Measurements from ENCODE around the gene RGS9. TPM values are rescaled to one million over a fixed set of nuclear protein-coding genes. Genes with fewer than 3 reads are reported as not detected.

Gene RGS9
- total and polyA plus RNA-seq, 2 of the 13 experiments (the other 11 are each of a cell fraction or from before 2014, with no cell fraction given) = 0.44 to 0.74 TPM

GRCh38 chr17:65231662-65232335 is 94.6 kb downstream of the RGS9 start (continued):
- TF ChIP-seq PRPF4 (IDR thresholded peaks at IDR 0.05; ENCODE audit: low read depth, low read length, poor library complexity, severe bottlenecking) (no peak), PATZ1 (CRISPR knock-in tag; IDR thresholded peaks at IDR 0.05) (peak; percentile 59), CCDC6 (CRISPR knock-in tag; IDR thresholded peaks at IDR 0.05) (no peak), SALL2 (CRISPR knock-in tag; IDR thresholded peaks at IDR 0.05) (no peak), ZNF552 (CRISPR knock-in tag; IDR thresholded peaks at IDR 0.05; ENCODE audit: borderline replicate concordance) (no peak), RNF219 (CRISPR knock-in tag; IDR thresholded peaks at IDR 0.05) (no peak), GTF3A (CRISPR knock-in tag; conservative IDR thresholded peaks at IDR 0.05) (no peak), RXRB (CRISPR knock-in tag; IDR thresholded peaks at IDR 0.05; ENCODE audit: borderline replicate concordance) (0 out of 2 replicates have a peak, but pooled peaks have one; percentile 17), PRMT3 (CRISPR knock-in tag; IDR thresholded peaks at IDR 0.05; ENCODE audit: borderline replicate concordance, low read depth) (no peak), HDAC1 (CRISPR knock-in tag; IDR thresholded peaks at IDR 0.05) (no peak), SMC3 (IDR thresholded peaks at IDR 0.05; ENCODE audit: low read length) (peak; percentile 90), ZNF678 (CRISPR knock-in tag; IDR thresholded peaks at IDR 0.05) (no peak), TRIM22 (IDR thresholded peaks at IDR 0.05) (no peak), ATF6 (CRISPR knock-in tag; conservative IDR thresholded peaks at IDR 0.05) (no peak), ZBTB2 (CRISPR knock-in tag; IDR thresholded peaks at IDR 0.05; ENCODE audit: low read depth) (no peak), RAD21 (CRISPR knock-in tag; IDR thresholded peaks at IDR 0.05) (peak; percentile 76), BORCS8-MEF2B (CRISPR knock-in tag; IDR thresholded peaks at IDR 0.05) (no peak), KDM4B (CRISPR knock-in tag; IDR thresholded peaks at IDR 0.05) (no peak), GLMP (CRISPR knock-in tag; IDR thresholded peaks at IDR 0.05; ENCODE audit: borderline replicate concordance) (no peak)

Measured in HepG2 (cell line).